HEK293 (cell line): ENCODE results near the gene CXorf66.
"Not testable (repeated sequence)": the region's sequence is repeated elsewhere in the genome, so short reads cannot be mapped to it uniquely, and the experiment has no call there.

Experiments
- CTCF ChIA-PET: fragments of 350-600 bp; formaldehyde crosslinking; extraction: SDS; loops from one replicate; lab custom pipeline; 2021; ENCODE audit warnings: antibody characterized with exemption; lab: Yijun Ruan, JAX
- POLR2A ChIA-PET: fragments of 300-600 bp; formaldehyde crosslinking; extraction: SDS; loops from one replicate; lab custom pipeline; 2020; ENCODE audit warnings: antibody characterized with exemption, inconsistent platforms; lab: Yijun Ruan, JAX
- H3K27ac ChIP-seq: fragments of 200-500 bp; sonication (Bioruptor generic); 2 replicates; pipeline ENCODE4 v1.5.1; 2014; ENCODE audit warnings: low read depth, low read length, control low read depth, inconsistent platforms; ENCODE audit errors: extremely low read depth
- H3K36me3 ChIP-seq, 2 experiments: fragments of 200-500 bp in 1 of 2; sonication (Bioruptor generic) in 1 of 2; 1 replicate in 1 of 2; 2 replicates in 1 of 2; pipeline ENCODE4 v1.5.1; 2014 to 2017; ENCODE audit warnings: inconsistent platforms in 2 of 2, low read length in 2 of 2; ENCODE audit not compliant: control insufficient read depth in 2 of 2, insufficient read depth in 1 of 2
- H3K4me1 ChIP-seq: fragments of 200-500 bp; sonication (Bioruptor generic); 2 replicates; pipeline ENCODE4 v1.5.1; 2014; ENCODE audit warnings: mild to moderate bottlenecking, low read length, inconsistent platforms; ENCODE audit not compliant: control insufficient read depth, insufficient read depth
- H3K4me3 ChIP-seq: 2 replicates; pipeline ENCODE4 v1.5.1; 2011; ENCODE audit warnings: low read depth, mild to moderate bottlenecking, control low read depth, low read length, moderate library complexity
- H3K9me3 ChIP-seq: fragments of 200-500 bp; sonication (Bioruptor generic); 2 replicates; pipeline ENCODE4 v1.5.1; 2014; ENCODE audit warnings: low read depth, low read length, inconsistent platforms; ENCODE audit not compliant: control insufficient read depth, insufficient read depth
- YY2 ChIP-seq: fragments of 450-650 bp; formaldehyde crosslinking; IDR thresholded peaks from 2 replicates; pipeline ENCODE4 v1.5.1; 2016; ENCODE audit warnings: missing biosample characterization, missing genetic modification characterization
- ZNF10 ChIP-seq: fragments of 450-650 bp; formaldehyde crosslinking; IDR thresholded peaks from 2 replicates; pipeline ENCODE4 v1.5.1; 2017; ENCODE audit warnings: missing biosample characterization, missing genetic modification characterization
- ZNF184 ChIP-seq: fragments of 450-650 bp; IDR thresholded peaks from 2 replicates; pipeline ENCODE4 v1.5.1; 2018; ENCODE audit warnings: missing biosample characterization, mild to moderate bottlenecking, missing genetic modification characterization
- ZNF214 ChIP-seq: fragments of 450-650 bp; formaldehyde crosslinking; IDR thresholded peaks from 2 replicates; pipeline ENCODE4 v1.5.1; 2017; ENCODE audit warnings: missing biosample characterization, mild to moderate bottlenecking, missing genetic modification characterization, borderline replicate concordance
- ZNF248 ChIP-seq: fragments of 450-650 bp; formaldehyde crosslinking; IDR thresholded peaks from 2 replicates; pipeline ENCODE4 v1.5.1; 2017; ENCODE audit warnings: missing biosample characterization, missing genetic modification characterization
- ZNF37A ChIP-seq: fragments of 450-650 bp; IDR thresholded peaks from 2 replicates; pipeline ENCODE4 v1.5.1; 2018; ENCODE audit warnings: missing biosample characterization, missing genetic modification characterization
- ZNF404 ChIP-seq: fragments of 450-650 bp; formaldehyde crosslinking; IDR thresholded peaks from 2 replicates; pipeline ENCODE4 v1.5.1; 2017; ENCODE audit warnings: missing biosample characterization, missing genetic modification characterization
- ZNF510 ChIP-seq: fragments of 450-650 bp; formaldehyde crosslinking; IDR thresholded peaks from 2 replicates; pipeline ENCODE4 v1.5.1; 2018; ENCODE audit warnings: mild to moderate bottlenecking, missing genetic modification characterization, missing biosample characterization; ENCODE audit not compliant: insufficient replicate concordance
- ZNF514 ChIP-seq: fragments of 450-650 bp; formaldehyde crosslinking; IDR thresholded peaks from 2 replicates; pipeline ENCODE4 v1.5.1; 2016; ENCODE audit warnings: missing biosample characterization, missing genetic modification characterization
- ZNF555 ChIP-seq: fragments of 450-650 bp; formaldehyde crosslinking; conservative IDR thresholded peaks from 2 replicates; pipeline ENCODE4 v1.5.1; 2017; ENCODE audit warnings: missing biosample characterization, mild to moderate bottlenecking, missing genetic modification characterization, inconsistent platforms
- ZNF654 ChIP-seq: fragments of 450-650 bp; formaldehyde crosslinking; IDR thresholded peaks from 2 replicates; pipeline ENCODE4 v1.5.1; 2016; ENCODE audit warnings: low read depth, missing biosample characterization, missing genetic modification characterization
- ZNF701 ChIP-seq: fragments of 450-650 bp; formaldehyde crosslinking; IDR thresholded peaks from 2 replicates; pipeline ENCODE4 v1.5.1; 2016; ENCODE audit warnings: missing biosample characterization, missing genetic modification characterization
- ZNF768 ChIP-seq: fragments of 450-650 bp; formaldehyde crosslinking; IDR thresholded peaks from 2 replicates; pipeline ENCODE4 v1.5.1; 2018; ENCODE audit warnings: missing biosample characterization, mild to moderate bottlenecking, missing genetic modification characterization
- ZNF776 ChIP-seq: fragments of 450-650 bp; formaldehyde crosslinking; IDR thresholded peaks from 2 replicates; pipeline ENCODE4 v1.5.0; 2017; ENCODE audit warnings: missing biosample characterization, missing genetic modification characterization, borderline replicate concordance
- ZNF843 ChIP-seq: fragments of 450-650 bp; formaldehyde crosslinking; IDR thresholded peaks from 2 replicates; pipeline ENCODE4 v1.5.1; 2016; ENCODE audit warnings: missing biosample characterization, missing genetic modification characterization
- TF ChIP-seq, protein P1 (sequence below): fragments of 450-650 bp; formaldehyde crosslinking; IDR thresholded peaks from 2 replicates; pipeline ENCODE4 v1.5.1; 2016; ENCODE audit warnings: missing biosample characterization, missing genetic modification characterization
- TF ChIP-seq, protein P2 (sequence below): fragments of 450-650 bp; formaldehyde crosslinking; IDR thresholded peaks from 2 replicates; pipeline ENCODE4 v1.5.1; 2016; ENCODE audit warnings: missing biosample characterization, missing genetic modification characterization

CXorf66 gene

DNA sequence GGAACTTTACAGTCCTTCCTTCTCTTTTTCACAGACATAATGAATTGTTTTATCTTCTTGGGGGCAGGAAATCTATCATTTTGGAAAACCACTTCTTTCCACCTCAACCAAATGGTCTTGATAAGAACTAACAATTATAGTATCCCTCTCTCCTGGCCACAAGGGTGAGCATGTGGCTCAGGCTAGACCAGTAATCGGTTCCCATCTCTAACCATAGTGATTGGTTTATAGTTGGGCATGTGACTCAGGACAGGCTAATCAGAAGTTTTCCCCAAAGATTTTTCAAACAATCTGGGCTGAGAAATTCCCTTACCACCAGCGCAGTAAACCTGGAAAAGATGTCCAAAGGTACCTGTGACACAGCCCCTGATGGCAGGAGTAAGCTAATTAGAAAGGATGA lies 4.0 kb upstream of the CXorf66 start:
- ChIA-PET CTCF (no interaction called here), POLR2A (no interaction called here)
- no peak overlapping the region for H3K4me3 ChIP-seq
- no peaks in the 10 kb centered on the region for H3K4me1 ChIP-seq
- no peak overlapping the region for H3K27ac ChIP-seq
- no peaks in the 10 kb centered on the region for H3K36me3 ChIP-seq
- H3K9me3 ChIP-seq = no peaks in the 10 kb centered on the region
- TF ChIP-seq ZNF37A (tag by site-specific recombination) (no peak), ZNF701 (tag by site-specific recombination) (no peak), YY2 (tag by site-specific recombination) (no peak), ZNF214 (no peak), ZNF404 (no peak), ZNF776 (tag by site-specific recombination) (no peak), ZNF555 (tag by site-specific recombination) (no peak), ZNF843 (tag by site-specific recombination) (no peak), ZNF184 (tag by site-specific recombination) (no peak)

DNA sequence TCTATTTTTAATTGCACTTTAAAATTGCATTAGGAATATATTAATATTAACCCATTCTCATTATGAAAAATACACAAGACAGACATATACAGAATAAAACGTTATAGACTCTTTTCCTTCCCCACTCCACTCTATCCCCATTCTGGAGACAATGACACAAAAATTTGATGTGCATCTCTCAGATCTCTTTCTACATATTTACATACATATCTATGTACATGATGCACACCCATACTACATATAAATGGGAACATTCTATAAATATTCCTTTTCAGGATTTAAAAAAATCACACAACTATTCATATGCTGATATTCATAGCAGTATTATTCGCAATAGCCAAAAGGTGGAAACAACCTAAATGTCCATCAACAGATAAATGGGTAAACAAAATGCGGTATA lies 2.4 kb upstream of the CXorf66 start:
- no peaks in the 10 kb centered on the region for H3K36me3 ChIP-seq
- no peak overlapping the region for H3K4me3 ChIP-seq
- H3K27ac ChIP-seq = no peak overlapping the region
- H3K4me1 ChIP-seq = no peaks in the 10 kb centered on the region
- ChIA-PET POLR2A (no interaction called here), CTCF (interaction anchor here (0.7 to 1.8 kb wide), 3 partner anchors 17 to 406 kb away, joined by 3 to 7 read pairs (median 3); no protein-coding TSS in a partner anchor)
- no peak for TF ChIP-seq ZNF514 (tag by site-specific recombination)
- TF ChIP-seq ZNF248 = no peak
- TF ChIP-seq ZNF768 (tag by site-specific recombination) = no peak
- no peak for TF ChIP-seq ZNF510
- no peaks in the 10 kb centered on the region for H3K9me3 ChIP-seq

DNA sequence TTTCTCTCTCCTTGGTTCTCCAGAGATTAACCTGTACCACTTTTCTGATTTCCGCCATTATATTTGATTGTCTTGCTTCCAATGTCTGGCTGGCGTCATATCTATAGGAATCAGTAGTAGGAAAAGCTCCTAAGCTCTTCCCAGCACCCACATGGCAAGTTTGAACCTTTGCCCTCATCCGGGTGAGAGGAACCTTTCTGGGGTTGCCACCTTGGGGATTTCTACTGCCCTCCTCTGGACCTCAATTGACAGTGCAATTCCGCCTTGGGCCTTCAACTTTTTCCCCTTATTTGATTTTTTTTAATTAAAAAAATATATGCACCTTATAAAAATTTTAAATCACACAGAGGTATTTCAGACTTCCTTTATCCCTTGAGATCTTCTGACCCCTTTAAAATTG lies 2.0 kb upstream of the CXorf66 start:
- H3K4me1 ChIP-seq = no peaks in the 10 kb centered on the region
- TF ChIP-seq, protein P1, sequence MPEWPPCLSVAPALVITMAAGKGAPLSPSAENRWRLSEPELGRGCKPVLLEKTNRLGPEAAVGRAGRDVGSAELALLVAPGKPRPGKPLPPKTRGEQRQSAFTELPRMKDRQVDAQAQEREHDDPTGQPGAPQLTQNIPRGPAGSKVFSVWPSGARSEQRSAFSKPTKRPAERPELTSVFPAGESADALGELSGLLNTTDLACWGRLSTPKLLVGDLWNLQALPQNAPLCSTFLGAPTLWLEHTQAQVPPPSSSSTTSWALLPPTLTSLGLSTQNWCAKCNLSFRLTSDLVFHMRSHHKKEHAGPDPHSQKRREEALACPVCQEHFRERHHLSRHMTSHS (tag by site-specific recombination) = no peak
- no peak for TF ChIP-seq ZNF10 (tag by site-specific recombination)
- TF ChIP-seq ZNF654 (tag by site-specific recombination) = peak; percentile 26
- no peak overlapping the region for H3K27ac ChIP-seq
- CTCF ChIA-PET = interaction anchor here (0.6 to 1.8 kb wide), 9 partner anchors 16 to 959 kb away, joined by 3 to 8 read pairs (median 3); no protein-coding TSS in a partner anchor
- H3K9me3 ChIP-seq = no peaks in the 10 kb centered on the region
- no peak overlapping the region for H3K4me3 ChIP-seq
- H3K36me3 ChIP-seq = no peaks in the 10 kb centered on the region
- POLR2A ChIA-PET = no interaction called here

DNA sequence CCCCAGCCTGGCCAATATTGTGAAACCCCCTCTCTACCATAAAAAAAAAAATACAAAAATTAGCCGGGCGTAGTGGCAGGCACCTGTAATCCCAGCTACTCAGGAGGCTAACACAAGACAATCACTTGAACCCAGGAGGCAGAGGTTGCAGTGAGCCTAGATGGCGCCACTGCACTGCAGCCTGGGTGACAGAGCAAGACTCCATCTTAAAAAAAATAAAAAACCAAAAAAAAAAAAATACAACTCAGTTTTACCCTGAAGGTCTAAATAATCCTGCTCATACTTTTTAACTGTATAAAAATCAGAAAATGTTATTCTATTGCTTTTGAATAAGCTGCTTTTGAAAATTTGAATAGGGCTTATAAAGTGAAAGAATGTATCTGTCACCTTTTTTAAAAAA lies 838 bp upstream of the CXorf66 start:
- POLR2A ChIA-PET = not testable (repeated sequence)
- CTCF ChIA-PET = interaction anchor here (0.6 to 1.8 kb wide), 43 partner anchors 8 to 1978 kb away, joined by 3 to 13 read pairs (median 4); no protein-coding TSS in a partner anchor

DNA sequence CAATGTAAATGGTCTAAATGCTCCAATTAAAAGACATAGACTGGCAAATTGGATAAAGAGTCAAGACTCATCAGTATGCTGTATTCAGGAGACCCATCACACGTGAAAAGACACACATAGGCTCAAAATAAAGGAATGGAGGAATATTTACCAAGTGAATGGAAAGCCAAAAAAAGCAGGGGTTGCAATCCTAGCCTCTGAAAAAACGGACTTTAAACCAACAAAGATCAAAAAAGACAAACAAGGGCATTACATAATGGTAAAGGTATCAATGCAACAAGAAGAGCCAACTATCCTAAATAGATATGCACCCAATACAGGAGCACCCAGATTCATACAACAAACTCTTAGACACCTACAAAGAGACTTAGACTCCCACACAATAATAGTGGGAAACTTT lies 4.2 kb downstream of the CXorf66 start:
- CTCF ChIA-PET, H3K36me3 ChIP-seq, H3K4me1 ChIP-seq, H3K27ac ChIP-seq, H3K4me3 ChIP-seq, POLR2A ChIA-PET, H3K9me3 ChIP-seq: not testable (repeated sequence)

More for the DNA sequence above, 838 bp upstream of the CXorf66 start:
- not testable (repeated sequence) for H3K4me1 ChIP-seq, H3K36me3 ChIP-seq, H3K9me3 ChIP-seq, H3K27ac ChIP-seq, H3K4me3 ChIP-seq
- TF ChIP-seq, protein P2, sequence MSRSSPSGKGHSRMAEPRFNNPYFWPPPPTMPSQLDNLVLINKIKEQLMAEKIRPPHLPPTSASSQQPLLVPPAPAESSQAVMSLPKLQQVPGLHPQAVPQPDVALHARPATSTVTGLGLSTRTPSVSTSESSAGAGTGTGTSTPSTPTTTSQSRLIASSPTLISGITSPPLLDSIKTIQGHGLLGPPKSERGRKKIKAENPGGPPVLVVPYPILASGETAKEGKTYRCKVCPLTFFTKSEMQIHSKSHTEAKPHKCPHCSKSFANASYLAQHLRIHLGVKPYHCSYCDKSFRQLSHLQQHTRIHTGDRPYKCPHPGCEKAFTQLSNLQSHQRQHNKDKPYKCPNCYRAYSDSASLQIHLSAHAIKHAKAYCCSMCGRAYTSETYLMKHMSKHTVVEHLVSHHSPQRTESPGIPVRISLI (tag by site-specific recombination) = peak; percentile 85; the same call in 1 of the 2 replicates
